Activated CD4-positive, alpha-beta T cell treated with anti-CD3 and anti-CD28 coated beads for 36 hours (primary cell): ENCODE results near the gene CBFA2T2. TPM values are rescaled to one million over a fixed set of nuclear protein-coding genes. Genes with fewer than 3 reads are reported as not detected.
"Not testable (repeated sequence)": the region's sequence is repeated elsewhere in the genome, so short reads cannot be mapped to it uniquely, and the experiment has no call there.

Experiments used
- ATAC-seq: fragments of 200-7000 bp; cut with Tn5 transposase; one replicate; pipeline ENCODE4 v1.10.0; 2021; ENCODE audit warnings: mild to moderate bottlenecking, moderate library complexity
- CTCF ChIA-PET: fragments of 350-600 bp; sonication (Branson Sonifier 250); formaldehyde crosslinking; loops from one replicate; lab custom pipeline; 2021; ENCODE audit warnings: antibody characterized with exemption; lab: Charles Lee
- POLR2A ChIA-PET: fragments of 350-600 bp; sonication (Branson Sonifier 250); formaldehyde crosslinking; loops from one replicate; lab custom pipeline; 2021; ENCODE audit warnings: antibody characterized with exemption, inconsistent platforms; lab: Charles Lee
- DNase-seq: peaks from one replicate; pipeline ENCODE4 v3.0.0-alpha.2; 2020
- H3K27ac Mint-ChIP-seq: one replicate; pipeline ENCODE4 v1.8.0; 2021; ENCODE audit warnings: mixed read lengths
- H3K27me3 Mint-ChIP-seq: one replicate; pipeline ENCODE4 v1.8.0; 2021; ENCODE audit warnings: mixed read lengths
- H3K36me3 Mint-ChIP-seq: one replicate; pipeline ENCODE4 v1.8.0; 2021; ENCODE audit warnings: low read depth, mixed read lengths
- H3K4me1 Mint-ChIP-seq: one replicate; pipeline ENCODE4 v1.8.0; 2021; ENCODE audit warnings: mixed read lengths
- H3K4me3 Mint-ChIP-seq: one replicate; pipeline ENCODE4 v1.8.0; 2021; ENCODE audit warnings: mild to moderate bottlenecking, moderate library complexity, mixed read lengths
- H3K9me3 Mint-ChIP-seq: one replicate; pipeline ENCODE4 v1.8.0; 2021; ENCODE audit warnings: low read depth, mixed read lengths
- intact Hi-C, 2 experiments: fragments of 100-400 bp; cut with DNase I in 1 of 2; cut with micrococcal nuclease in 1 of 2; formaldehyde crosslinking; loops; one replicate each; pipeline versions ENCODE4 v1.14.2 to v1.15.1; 2022 to 2024; cut with DNase I, micrococcal nuclease
- total RNA-seq, 2 experiments: library from RNA; stranded (reverse); gene quantifications; one replicate each; pipeline ENCODE4 v1.2.3, GENCODE V29; 2021

CBFA2T2 gene
- total RNA-seq, 2 experiments from 2014 or later: 10.9 to 12.9 TPM

DNA sequence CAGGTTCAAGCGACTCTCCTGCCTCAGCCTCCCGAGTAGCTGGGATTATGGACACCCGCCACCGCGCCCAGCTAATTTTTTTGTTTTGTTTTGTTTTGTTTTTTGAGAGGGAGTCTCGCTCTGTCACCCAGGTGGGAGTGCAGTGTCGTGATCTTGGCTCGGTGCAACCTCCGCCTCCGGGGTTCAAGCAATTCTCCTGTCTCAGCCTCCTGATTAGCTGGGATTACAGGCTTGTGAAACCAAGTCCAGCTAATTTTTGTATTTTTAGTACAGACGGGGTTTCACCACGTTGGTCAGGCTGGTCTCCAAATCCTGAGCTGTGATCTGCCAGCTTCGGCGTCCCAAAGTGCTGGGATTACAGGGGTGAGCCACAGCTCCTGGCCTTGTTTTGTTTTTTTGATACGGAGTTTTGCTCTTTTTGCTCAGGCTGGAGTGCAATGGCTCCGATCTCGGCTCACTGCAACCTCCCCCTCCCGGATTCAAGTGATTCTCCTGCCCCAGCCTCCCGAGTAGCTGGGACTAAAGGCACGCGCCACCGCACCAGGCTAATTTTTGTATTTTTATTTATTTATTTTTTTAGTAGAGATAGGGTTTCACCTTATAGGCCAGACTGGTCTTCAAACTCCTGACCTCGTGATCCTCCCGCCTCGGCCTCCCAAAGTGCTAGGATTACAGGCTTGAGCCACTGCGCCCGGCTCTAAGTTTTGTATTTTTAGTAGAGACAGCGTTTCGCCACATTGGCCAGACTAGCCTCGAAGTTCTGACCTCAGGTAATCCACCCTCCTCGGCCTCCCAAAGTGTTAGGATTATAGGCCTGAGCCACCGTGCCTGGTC lies 1.0 kb upstream of the CBFA2T2 start:
- not testable (repeated sequence) for H3K4me1 Mint-ChIP-seq, DNase-seq, H3K27me3 Mint-ChIP-seq, H3K9me3 Mint-ChIP-seq, H3K36me3 Mint-ChIP-seq, ATAC-seq
- intact Hi-C loops: loop anchor here in 1 of 2 experiments (1.0 to 2.0 kb wide), 4 partner anchors 46 to 623 kb away; partner anchors contain the start of genes CHMP4B, EIF2S2 and SNTA1
- Mint-ChIP-seq H3K27ac (peak overlapping the region; percentile 47), H3K4me3 (peak overlapping the region; percentile 85)
- ChIA-PET CTCF (interaction anchor here (0.6 to 1.6 kb wide), 6 partner anchors 13 to 234 kb away, joined by 3 to 5 read pairs (median 4); partner anchors contain the start of gene SNTA1), POLR2A (interaction anchor here (0.6 to 2.0 kb wide), 5 partner anchors 45 to 504 kb away, joined by 3 to 10 read pairs (median 6); partner anchors contain the start of genes PXMP4, RALY and SNTA1)

DNA sequence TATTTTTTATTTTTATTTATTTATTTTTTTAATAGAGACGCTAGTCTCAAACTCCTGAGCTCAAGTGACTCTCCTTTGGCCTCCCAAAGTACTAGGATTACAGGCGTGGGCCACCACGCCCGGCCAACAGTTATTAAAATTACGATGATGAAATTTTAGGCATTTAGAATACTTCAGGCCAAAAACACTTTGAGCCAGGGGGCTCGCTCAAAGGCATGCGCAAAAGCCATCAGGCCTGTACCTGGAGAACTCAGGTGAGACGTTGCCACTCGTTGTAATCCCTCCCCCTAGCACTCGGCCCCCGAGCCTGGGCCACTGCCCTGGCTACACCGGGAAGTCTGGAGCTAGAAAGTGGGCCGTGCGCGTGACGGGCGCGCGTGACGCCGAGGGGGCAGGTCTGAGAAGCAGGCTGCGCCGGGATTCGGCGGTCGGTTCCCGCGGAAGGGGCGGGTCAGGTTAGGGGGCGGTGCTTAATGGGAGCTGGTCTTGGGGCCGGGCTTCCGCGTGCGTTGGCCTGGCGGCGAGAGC lies 337 bp upstream of the CBFA2T2 start:
- Mint-ChIP-seq H3K4me3 (peak overlapping the region; percentile 85), H3K27ac (peak overlapping the region; percentile 78), H3K27me3 (no peaks in the 10 kb centered on the region), H3K4me1 (peaks cover 6% of the 10 kb centered on the region), H3K9me3 (no peaks in the 10 kb centered on the region), H3K36me3 (no peaks in the 10 kb centered on the region)
- intact Hi-C loops: loop anchor here (1.0 to 5.0 kb wide), 11 partner anchors 46 to 623 kb away; partner anchors contain the start of genes SNTA1 (in 2 of the 2), CHMP4B (in 1 of the 2), E2F1 (in 1 of the 2) and EIF2S2 (in 1 of the 2)
- POLR2A ChIA-PET: interaction anchor here (0.6 to 2.0 kb wide), 9 partner anchors 46 to 504 kb away, joined by 3 to 10 read pairs (median 3); partner anchors contain the start of genes ACTL10, PXMP4, RALY and SNTA1
- DNase-seq: peak; percentile 99
- CTCF ChIA-PET: interaction anchor here (0.8 to 1.6 kb wide), 5 partner anchors 46 to 234 kb away, joined by 3 to 5 read pairs (median 4); partner anchors contain the start of gene SNTA1
- peak; percentile 98 for ATAC-seq

DNA sequence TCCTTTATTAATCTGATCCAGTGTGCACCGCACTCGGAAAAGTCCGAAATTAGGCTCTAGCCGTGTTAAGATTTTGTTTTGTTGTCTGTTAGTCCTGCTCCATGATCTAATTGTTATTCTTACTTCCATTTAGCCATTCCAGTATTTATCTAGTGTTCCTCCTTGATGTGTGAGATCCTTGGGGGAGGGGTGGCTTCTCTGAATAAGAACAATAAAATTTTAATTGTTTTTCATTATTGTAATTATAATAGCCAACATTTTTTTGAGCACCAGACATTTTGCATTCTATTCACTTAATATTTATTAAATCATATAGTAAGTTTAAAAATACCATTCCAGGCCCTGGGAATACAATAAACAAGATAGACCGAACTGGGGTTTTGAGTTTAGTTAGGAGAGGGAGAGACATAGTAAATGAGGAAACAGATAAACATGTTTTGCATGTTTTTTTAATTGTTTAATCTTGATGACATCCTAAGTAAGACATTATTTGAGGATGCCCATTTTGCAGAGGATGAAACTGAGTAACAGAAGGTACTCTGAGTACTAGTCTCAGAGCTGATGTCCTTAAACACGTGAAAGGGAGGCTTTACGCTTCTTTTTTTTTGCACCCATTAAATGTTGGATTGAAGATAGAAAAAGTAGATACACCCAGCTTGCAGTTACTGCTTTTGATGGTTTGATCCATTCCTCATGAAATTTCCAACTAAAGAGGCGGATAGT lies 1.2 kb downstream of the CBFA2T2 start:
- Mint-ChIP-seq H3K36me3 (no peaks in the 10 kb centered on the region), H3K27me3 (no peaks in the 10 kb centered on the region), H3K9me3 (no peaks in the 10 kb centered on the region), H3K27ac (peak overlapping the region; percentile 64), H3K4me3 (peak overlapping the region; percentile 85), H3K4me1 (peaks cover 10% of the 10 kb centered on the region)
- intact Hi-C loops: loop anchor here (1.0 to 5.0 kb wide), 7 partner anchors 49 to 502 kb away; partner anchors contain the start of genes E2F1 (in 1 of the 2), PXMP4 (in 1 of the 2), RALY (in 1 of the 2) and SNTA1 (in 1 of the 2)
- ChIA-PET CTCF (interaction anchor here (0.7 kb wide), 1 partner anchor 46 kb away, joined by 3 read pairs; no protein-coding TSS in a partner anchor), POLR2A (interaction anchor here (0.6 to 2.0 kb wide), 2 partner anchors 10 to 47 kb away, joined by 7 to 9 read pairs; partner anchors contain the start of gene SNTA1)
- ATAC-seq (no peak), DNase-seq (no peak)

DNA sequence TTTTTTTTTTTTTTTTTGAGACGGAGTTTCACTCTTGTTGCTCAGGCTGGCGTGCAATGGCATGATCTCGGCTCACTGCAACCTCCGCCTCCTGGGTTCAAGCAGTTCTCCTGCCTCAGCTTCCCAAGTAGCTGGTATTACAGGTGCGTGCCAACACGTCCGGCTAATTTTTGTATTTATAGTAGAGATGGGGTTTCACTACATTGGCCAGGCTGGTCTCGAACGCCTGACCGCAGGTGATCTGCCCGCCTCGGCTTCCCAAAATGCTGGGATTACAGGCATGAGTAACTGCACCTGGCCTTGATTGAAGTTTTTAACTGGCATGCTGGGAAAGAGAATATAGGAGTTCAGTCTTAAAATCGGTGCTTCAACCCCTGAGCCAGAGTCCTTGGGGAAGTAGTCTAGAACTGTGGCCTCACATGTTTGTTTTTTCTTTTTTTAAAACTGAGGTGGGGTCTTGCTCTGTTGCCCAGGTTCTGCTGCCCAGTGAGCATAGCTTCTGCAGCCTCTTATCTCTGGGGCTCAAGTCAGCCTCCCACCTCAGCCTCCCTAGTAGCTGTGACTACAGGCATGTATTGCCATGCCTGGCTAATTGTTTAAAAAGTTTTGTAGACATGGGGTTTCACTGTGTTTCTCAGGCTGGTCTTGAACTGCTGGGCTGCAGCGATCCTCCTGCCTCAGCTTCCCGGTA lies 3.3 kb downstream of the CBFA2T2 start:
- POLR2A ChIA-PET: no interaction called here
- CTCF ChIA-PET: interaction anchor here (0.6 to 0.9 kb wide), 2 partner anchors 79 to 203 kb away, joined by 3 read pairs; no protein-coding TSS in a partner anchor
- Mint-ChIP-seq H3K27ac (no peak overlapping the region), H3K36me3 (no peaks in the 10 kb centered on the region), H3K4me3 (no peak overlapping the region), H3K27me3 (no peaks in the 10 kb centered on the region), H3K4me1 (peaks cover 18% of the 10 kb centered on the region), H3K9me3 (no peaks in the 10 kb centered on the region)
- ATAC-seq: no peak
- intact Hi-C loops: loop anchor here in 1 of 2 experiments (5.0 kb wide), 1 partner anchor 51 kb away; the partner anchor contains the start of gene SNTA1
- DNase-seq: no peak

DNA sequence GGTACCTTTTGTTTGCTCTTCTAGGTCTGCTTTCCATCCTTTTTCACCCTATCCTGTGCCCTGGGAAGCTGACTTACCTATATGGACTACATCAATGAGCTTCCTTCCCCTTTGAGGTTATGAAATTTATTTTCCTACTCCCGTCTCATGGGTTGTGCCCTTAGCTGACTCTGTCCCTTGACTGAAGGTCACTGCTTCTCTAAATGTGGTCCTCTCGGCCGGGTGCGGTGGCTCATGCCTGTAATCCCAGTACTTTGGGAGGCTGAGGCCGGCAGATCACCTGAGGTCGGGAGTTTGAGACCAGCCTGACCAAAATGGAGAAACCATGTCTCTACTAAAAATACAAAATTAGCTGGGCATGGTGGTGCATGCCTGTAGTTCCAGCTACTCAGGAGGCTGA lies 6.9 kb downstream of the CBFA2T2 start:
- H3K27me3 Mint-ChIP-seq, POLR2A ChIA-PET, H3K4me3 Mint-ChIP-seq, DNase-seq, H3K27ac Mint-ChIP-seq, H3K9me3 Mint-ChIP-seq, ATAC-seq, H3K36me3 Mint-ChIP-seq, intact Hi-C loops: not testable (repeated sequence)
- peaks cover 29% of the 10 kb centered on the region for H3K4me1 Mint-ChIP-seq
- CTCF ChIA-PET: interaction anchor here (0.6 to 0.7 kb wide), 2 partner anchors 12 to 525 kb away, joined by 3 read pairs; no protein-coding TSS in a partner anchor

DNA sequence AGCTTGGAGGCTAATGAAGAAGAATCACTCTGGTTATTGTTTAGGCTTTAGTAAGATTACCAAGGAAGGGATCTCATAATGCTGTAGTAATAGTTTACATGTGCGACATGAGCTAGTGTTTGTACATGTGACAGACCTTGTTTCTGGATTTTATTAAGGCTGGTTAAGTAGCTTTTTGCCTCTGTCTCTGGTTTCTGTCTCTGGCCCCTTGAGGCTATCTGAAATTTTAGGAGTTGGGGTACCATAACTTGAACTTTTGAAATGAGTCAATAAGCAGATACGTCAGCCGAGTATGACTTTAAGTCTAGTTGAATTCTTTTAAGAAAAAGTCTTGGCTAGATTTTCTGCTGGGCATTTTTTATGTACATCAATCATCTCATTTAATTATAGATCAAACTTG lies 9.5 kb downstream of the CBFA2T2 start:
- H3K27ac Mint-ChIP-seq: no peak overlapping the region
- no peaks in the 10 kb centered on the region for H3K9me3 Mint-ChIP-seq
- H3K4me3 Mint-ChIP-seq: no peak overlapping the region
- no peak for ATAC-seq
- H3K36me3 Mint-ChIP-seq: no peaks in the 10 kb centered on the region
- no peak for DNase-seq
- intact Hi-C loops: no loop called here
- POLR2A ChIA-PET: no interaction called here
- peaks cover 30% of the 10 kb centered on the region for H3K4me1 Mint-ChIP-seq
- no peaks in the 10 kb centered on the region for H3K27me3 Mint-ChIP-seq
- CTCF ChIA-PET: no interaction called here

DNA sequence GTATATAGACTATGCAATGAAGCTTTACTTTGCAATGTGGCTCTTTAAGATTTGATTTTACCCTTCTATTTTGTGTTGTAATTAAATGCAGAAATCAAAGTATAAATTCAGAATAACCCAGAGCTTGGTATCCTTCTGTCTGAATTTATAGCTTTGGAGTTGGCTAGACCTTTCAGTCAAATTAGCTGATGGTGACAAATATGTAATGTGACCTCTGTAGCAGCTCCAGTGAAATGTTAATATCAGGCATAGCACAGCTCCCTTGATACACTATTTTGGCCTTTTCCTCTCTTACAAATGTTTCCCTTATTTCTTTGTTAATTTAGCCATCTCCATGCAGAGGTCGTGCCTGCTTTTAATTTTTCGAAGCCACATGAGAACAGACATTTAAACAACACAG lies 11.1 kb downstream of the CBFA2T2 start:
- ATAC-seq (no peak), DNase-seq (no peak)
- no peaks in the 10 kb centered on the region for H3K36me3 Mint-ChIP-seq
- H3K27ac Mint-ChIP-seq: no peak overlapping the region
- peaks cover 27% of the 10 kb centered on the region for H3K4me1 Mint-ChIP-seq
- no peaks in the 10 kb centered on the region for H3K9me3 Mint-ChIP-seq
- no peaks in the 10 kb centered on the region for H3K27me3 Mint-ChIP-seq
- H3K4me3 Mint-ChIP-seq: no peak overlapping the region
- intact Hi-C loops: no loop called here
- CTCF ChIA-PET: interaction anchor here (0.8 to 1.4 kb wide), 3 partner anchors 26 to 89 kb away, joined by 3 to 4 read pairs (median 3); no protein-coding TSS in a partner anchor
- POLR2A ChIA-PET: interaction anchor here (0.8 kb wide), 2 partner anchors 10 to 246 kb away, joined by 7 to 11 read pairs; no protein-coding TSS in a partner anchor

DNA sequence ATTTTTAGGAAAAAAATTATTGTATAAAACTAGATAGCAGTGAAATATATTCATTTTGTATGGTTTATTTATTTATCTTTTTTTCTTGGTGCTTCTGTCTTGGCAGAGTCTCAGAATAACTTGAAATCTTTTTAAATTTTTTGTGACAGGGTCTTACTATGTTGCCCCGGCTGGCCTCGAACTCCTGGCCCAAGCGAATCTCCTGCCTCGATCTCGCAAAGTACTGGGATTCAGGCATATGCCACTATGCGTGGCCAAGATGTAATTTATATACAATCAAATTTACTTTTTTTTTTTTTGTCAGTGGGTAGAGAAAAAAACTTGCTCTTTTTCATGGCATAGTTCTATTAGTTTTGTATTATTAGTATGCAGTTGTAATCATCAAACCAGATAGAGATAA lies 13.7 kb downstream of the CBFA2T2 start:
- CTCF ChIA-PET: interaction anchor here (0.6 kb wide), 1 partner anchor 186 kb away, joined by 5 read pairs; no protein-coding TSS in a partner anchor
- no peaks in the 10 kb centered on the region for H3K27me3 Mint-ChIP-seq
- H3K4me3 Mint-ChIP-seq: no peak overlapping the region
- H3K27ac Mint-ChIP-seq: no peak overlapping the region
- H3K9me3 Mint-ChIP-seq: peaks cover 2% of the 10 kb centered on the region
- DNase-seq: no peak
- no peak for ATAC-seq
- intact Hi-C loops: no loop called here
- H3K36me3 Mint-ChIP-seq: peaks cover 4% of the 10 kb centered on the region
- peaks cover 21% of the 10 kb centered on the region for H3K4me1 Mint-ChIP-seq
- POLR2A ChIA-PET: no interaction called here

DNA sequence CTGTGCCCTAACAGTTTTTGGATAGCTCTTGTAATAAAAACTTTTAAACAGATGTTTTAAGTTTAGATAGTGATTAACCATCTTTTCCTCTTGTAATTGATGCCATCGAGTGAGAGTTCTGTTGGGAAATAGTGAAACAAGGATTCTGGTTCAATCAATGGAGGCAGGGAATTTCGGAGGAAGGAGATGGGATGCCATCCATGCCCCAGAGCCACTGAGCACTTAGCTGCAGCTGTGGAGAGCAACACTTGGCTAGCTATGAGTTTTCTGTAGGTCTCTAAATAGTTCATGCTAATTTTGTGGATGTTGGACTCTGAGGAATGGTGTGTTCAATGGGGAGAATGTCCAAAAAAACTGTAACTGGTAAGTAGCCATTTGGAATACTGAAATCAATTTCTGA lies 16.7 kb downstream of the CBFA2T2 start:
- ChIA-PET CTCF (interaction anchor here (0.6 to 0.7 kb wide), 3 partner anchors 11 to 1397 kb away, joined by 3 read pairs; no protein-coding TSS in a partner anchor), POLR2A (no interaction called here)
- no peaks in the 10 kb centered on the region for H3K27me3 Mint-ChIP-seq
- H3K36me3 Mint-ChIP-seq: peaks cover 8% of the 10 kb centered on the region
- no peak for ATAC-seq
- no peak for DNase-seq
- no peak overlapping the region for H3K27ac Mint-ChIP-seq
- H3K4me3 Mint-ChIP-seq: no peak overlapping the region
- peaks cover 4% of the 10 kb centered on the region for H3K9me3 Mint-ChIP-seq
- peaks cover 10% of the 10 kb centered on the region for H3K4me1 Mint-ChIP-seq
- intact Hi-C loops: no loop called here

DNA sequence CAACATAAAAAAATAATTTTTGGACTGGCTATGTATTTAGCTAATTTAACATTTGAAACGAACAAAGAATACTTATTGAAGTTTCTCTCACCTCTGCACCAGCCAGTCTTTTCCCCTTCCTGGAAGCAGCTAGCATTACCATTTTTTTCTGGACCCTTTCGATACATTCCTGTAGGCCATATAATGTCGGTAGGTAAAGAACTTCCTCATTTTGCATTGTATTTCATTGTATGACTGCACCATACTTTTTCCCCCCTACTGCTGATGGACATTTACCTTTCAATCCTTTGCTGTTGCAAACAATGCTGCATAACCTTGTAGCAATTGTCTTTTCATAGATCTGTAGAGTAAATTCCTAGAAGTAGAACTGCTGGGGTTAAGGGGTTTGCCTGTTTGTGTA lies 17.6 kb downstream of the CBFA2T2 start:
- H3K36me3 Mint-ChIP-seq: peaks cover 8% of the 10 kb centered on the region
- ATAC-seq: no peak
- intact Hi-C loops: no loop called here

More for the DNA sequence above, 17.6 kb downstream of the CBFA2T2 start:
- Mint-ChIP-seq H3K27me3 (no peaks in the 10 kb centered on the region), H3K4me3 (no peak overlapping the region), H3K4me1 (peaks cover 10% of the 10 kb centered on the region), H3K27ac (no peak overlapping the region), H3K9me3 (peaks cover 4% of the 10 kb centered on the region)
- no peak for DNase-seq
- ChIA-PET CTCF (interaction anchor here (0.7 kb wide), 1 partner anchor 11 kb away, joined by 3 read pairs; no protein-coding TSS in a partner anchor), POLR2A (no interaction called here)
